Astrocyte of the cerebellum (primary cell): ENCODE results near the gene NUDT15.
A peak's percentile ranks its signal among the peaks of the same experiment; 100 is the strongest.
"Not testable (repeated sequence)": the region's sequence is repeated elsewhere in the genome, so short reads cannot be mapped to it uniquely, and the experiment has no call there.

Source experiments
- DNase-seq: peaks from one replicate; pipeline ENCODE4 v3.0.0-alpha.2; 2011; ENCODE audit warnings: low read depth
- H3K4me3 ChIP-seq: 2 replicates; pipeline ENCODE4 v1.5.1; 2011; ENCODE audit warnings: mild to moderate bottlenecking, low read depth, low read length, moderate library complexity
- CTCF ChIP-seq: IDR thresholded peaks from 2 replicates; pipeline ENCODE4 v1.5.1; 2012; ENCODE audit warnings: low read length, low read depth, moderate library complexity, mild to moderate bottlenecking; ENCODE audit errors: missing control alignments
- in situ Hi-C: cut with HindIII; loops from 2 replicates; pipeline ENCODE4 v1.10.0; 2017; ENCODE audit warnings: low sequenced_read_pairs

NUDT15 gene

DNA sequence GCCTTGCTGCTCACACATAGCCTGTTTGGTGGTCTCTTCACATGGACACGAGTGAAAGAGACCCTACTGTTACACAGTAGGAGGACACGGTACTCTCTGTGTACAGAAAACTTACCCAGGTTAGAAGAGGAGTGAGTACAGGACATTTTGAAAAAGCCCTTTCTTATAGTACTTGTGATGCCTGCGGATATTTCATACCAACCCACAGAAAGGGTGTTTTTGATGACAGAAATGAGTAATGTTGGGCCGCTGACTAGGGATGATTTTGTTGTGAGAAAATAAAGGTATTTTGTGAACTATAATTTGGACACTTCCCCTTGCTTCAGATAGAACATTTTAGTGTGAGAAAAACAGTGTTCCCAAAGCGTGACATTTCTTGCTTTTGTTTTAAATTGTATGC lies 18.2 kb downstream of the NUDT15 start:
- no peak for TF ChIP-seq CTCF
- in situ Hi-C loops: no loop called here
- DNase-seq: no peak
- H3K4me3 ChIP-seq: no peak overlapping the region

DNA sequence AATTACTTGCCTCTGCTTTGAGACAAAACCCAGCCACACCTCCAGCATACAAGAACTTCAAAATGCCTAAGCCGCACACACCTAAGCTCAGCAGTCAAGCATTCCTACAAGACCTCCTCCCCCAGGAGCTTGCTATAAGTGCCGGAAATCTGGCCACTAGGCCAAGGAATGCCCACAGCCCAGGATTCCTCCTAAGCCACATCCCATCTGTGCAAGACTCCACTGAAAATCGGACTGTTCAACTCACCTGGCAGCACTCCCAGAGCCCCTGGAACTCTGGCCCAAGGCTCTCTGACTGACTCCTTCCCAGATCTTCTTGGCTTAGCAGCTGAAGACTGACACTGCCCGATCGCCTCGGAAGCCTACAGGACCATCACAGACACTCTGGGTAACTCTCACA lies 21.0 kb downstream of the NUDT15 start:
- peak; percentile 24 for DNase-seq
- H3K4me3 ChIP-seq, in situ Hi-C loops: not testable (repeated sequence)

GRCh38 chr13:48059951-48060350 lies 22.4 kb downstream of the NUDT15 start:
- H3K4me3 ChIP-seq, in situ Hi-C loops, DNase-seq: not testable (repeated sequence)

DNA sequence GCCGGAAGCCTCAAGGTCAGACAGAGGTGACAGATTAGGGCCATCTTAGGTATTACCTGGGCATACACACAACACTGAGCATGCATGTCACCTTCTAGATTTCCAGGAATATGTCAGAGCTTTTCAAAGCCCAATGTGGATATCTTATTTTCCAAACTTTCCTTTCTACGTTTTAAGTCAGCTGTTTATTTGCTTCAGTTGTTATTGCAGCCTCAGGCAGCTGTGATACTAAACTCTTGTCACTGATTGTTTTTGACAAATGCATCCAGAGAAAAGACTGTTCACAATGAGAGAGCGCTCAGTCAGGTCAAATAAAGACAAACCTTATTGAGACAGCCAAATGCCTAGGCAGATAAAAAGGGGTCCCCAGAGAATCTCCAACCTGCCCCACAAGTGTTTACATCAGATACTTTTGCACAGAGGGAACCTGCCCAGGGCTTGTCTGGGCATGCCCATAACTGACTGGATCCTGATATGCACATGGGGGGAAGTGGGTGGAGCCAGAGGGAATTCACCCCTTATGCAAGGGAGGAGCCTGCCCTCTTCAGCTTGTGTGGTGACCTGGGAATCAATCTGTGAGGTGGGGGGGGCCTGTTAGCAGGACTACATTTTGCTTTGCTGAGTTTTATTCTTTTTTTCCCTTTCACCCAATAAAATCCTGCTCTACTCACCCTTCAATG lies 28.9 kb downstream of the NUDT15 start:
- no peak for TF ChIP-seq CTCF
- in situ Hi-C loops: no loop called here
- H3K4me3 ChIP-seq: no peak overlapping the region
- DNase-seq: no peak

DNA sequence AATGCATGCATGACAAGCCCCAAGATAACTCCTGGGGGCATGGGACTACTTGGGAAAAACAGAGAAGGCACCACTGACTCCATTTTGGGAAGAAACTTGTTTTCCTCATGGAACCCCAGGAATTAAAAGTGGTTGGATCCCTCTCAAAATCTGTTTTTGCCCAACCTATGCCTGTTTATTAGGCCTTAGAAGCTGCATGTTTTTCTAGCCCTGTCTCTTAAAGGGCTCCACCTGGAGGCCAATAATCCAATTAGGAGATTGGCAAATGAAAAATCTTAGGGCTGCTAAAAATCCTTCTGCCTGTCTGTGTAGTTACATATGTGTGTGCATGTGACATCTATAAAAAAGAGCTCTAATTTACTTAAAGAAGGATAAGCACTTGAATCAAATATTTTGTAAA lies 30.5 kb downstream of the NUDT15 start:
- no peak for TF ChIP-seq CTCF
- no peak for DNase-seq
- H3K4me3 ChIP-seq: no peak overlapping the region
- in situ Hi-C loops: no loop called here

- TF ChIP-seq CTCF: no peak
- in situ Hi-C loops: no loop called here
- no peak overlapping the region for H3K4me3 ChIP-seq
- no peak for DNase-seq
Measured at GRCh38 chr13:48068952-48069351, 31.4 kb downstream of the NUDT15 start.

- no peak for TF ChIP-seq CTCF
- H3K4me3 ChIP-seq: no peak overlapping the region
- in situ Hi-C loops: no loop called here
- DNase-seq: no peak
Measured at GRCh38 chr13:48069573-48069972, 32.0 kb downstream of the NUDT15 start.

- in situ Hi-C loops: no loop called here
- no peak for TF ChIP-seq CTCF
- H3K4me3 ChIP-seq: no peak overlapping the region
- no peak for DNase-seq
Measured at GRCh38 chr13:48070942-48071341, 33.4 kb downstream of the NUDT15 start.
